Measurements from ENCODE around the gene PSAPL1. TPM values are rescaled to one million over a fixed set of nuclear protein-coding genes. Genes with fewer than 3 reads are reported as not detected.
A peak's percentile ranks its signal among the peaks of the same experiment; 100 is the strongest.

PSAPL1 gene
- total RNA-seq, 1 donor from 2014 or later = 1.3 TPM

- TF ChIP-seq, protein P1, sequence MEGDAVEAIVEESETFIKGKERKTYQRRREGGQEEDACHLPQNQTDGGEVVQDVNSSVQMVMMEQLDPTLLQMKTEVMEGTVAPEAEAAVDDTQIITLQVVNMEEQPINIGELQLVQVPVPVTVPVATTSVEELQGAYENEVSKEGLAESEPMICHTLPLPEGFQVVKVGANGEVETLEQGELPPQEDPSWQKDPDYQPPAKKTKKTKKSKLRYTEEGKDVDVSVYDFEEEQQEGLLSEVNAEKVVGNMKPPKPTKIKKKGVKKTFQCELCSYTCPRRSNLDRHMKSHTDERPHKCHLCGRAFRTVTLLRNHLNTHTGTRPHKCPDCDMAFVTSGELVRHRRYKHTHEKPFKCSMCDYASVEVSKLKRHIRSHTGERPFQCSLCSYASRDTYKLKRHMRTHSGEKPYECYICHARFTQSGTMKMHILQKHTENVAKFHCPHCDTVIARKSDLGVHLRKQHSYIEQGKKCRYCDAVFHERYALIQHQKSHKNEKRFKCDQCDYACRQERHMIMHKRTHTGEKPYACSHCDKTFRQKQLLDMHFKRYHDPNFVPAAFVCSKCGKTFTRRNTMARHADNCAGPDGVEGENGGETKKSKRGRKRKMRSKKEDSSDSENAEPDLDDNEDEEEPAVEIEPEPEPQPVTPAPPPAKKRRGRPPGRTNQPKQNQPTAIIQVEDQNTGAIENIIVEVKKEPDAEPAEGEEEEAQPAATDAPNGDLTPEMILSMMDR (conservative IDR thresholded peaks at IDR 0.05) = no peak
- H3K9me3 Mint-ChIP-seq = no peaks in the 10 kb centered on the region
- no peaks in the 10 kb centered on the region for H3K36me3 Mint-ChIP-seq
- no peaks in the 10 kb centered on the region for H3K27me3 Mint-ChIP-seq
- peak; percentile 62 for DNase-seq (ENCODE audit: extremely low spot score, unreplicated experiment)
- no peaks in the 10 kb centered on the region for H3K4me1 Mint-ChIP-seq (ENCODE audit: unreplicated experiment)
- no peak overlapping the region for H3K27ac Mint-ChIP-seq
- H3K4me3 Mint-ChIP-seq = no peak overlapping the region
Measured at GRCh38 chr4:7421356-7422150, 13.2 kb downstream of the PSAPL1 start.

- TF ChIP-seq, protein P1 (conservative IDR thresholded peaks at IDR 0.05) = no peak
- Mint-ChIP-seq H3K27ac (no peak overlapping the region), H3K9me3 (no peaks in the 10 kb centered on the region), H3K4me1 (ENCODE audit: unreplicated experiment) (no peaks in the 10 kb centered on the region), H3K27me3 (no peaks in the 10 kb centered on the region), H3K4me3 (no peak overlapping the region), H3K36me3 (no peaks in the 10 kb centered on the region)
- no peak for DNase-seq (ENCODE audit: extremely low spot score, unreplicated experiment)
Measured at GRCh38 chr4:7420661-7421040, 14.1 kb downstream of the PSAPL1 start.

GRCh38 chr4:7419961-7420660 lies 14.6 kb downstream of the PSAPL1 start:
- peak; percentile 60 for DNase-seq (ENCODE audit: extremely low spot score, unreplicated experiment)
- no peak overlapping the region for H3K27ac Mint-ChIP-seq
- H3K27me3 Mint-ChIP-seq = no peaks in the 10 kb centered on the region
- TF ChIP-seq, protein P1 (conservative IDR thresholded peaks at IDR 0.05) = no peak
- no peaks in the 10 kb centered on the region for H3K4me1 Mint-ChIP-seq (ENCODE audit: unreplicated experiment)
- no peaks in the 10 kb centered on the region for H3K9me3 Mint-ChIP-seq
- no peak overlapping the region for H3K4me3 Mint-ChIP-seq
- no peaks in the 10 kb centered on the region for H3K36me3 Mint-ChIP-seq

GRCh38 chr4:7418131-7418943 lies 16.4 kb downstream of the PSAPL1 start:
- Mint-ChIP-seq H3K36me3 (no peaks in the 10 kb centered on the region), H3K27ac (peak overlapping the region; percentile 23), H3K4me3 (no peak overlapping the region), H3K4me1 (ENCODE audit: unreplicated experiment) (no peaks in the 10 kb centered on the region), H3K27me3 (no peaks in the 10 kb centered on the region), H3K9me3 (no peaks in the 10 kb centered on the region)
- DNase-seq (ENCODE audit: extremely low spot score, unreplicated experiment) = peak; percentile 57
- TF ChIP-seq, protein P1 (conservative IDR thresholded peaks at IDR 0.05) = no peak

GRCh38 chr4:7417639-7418038 lies 17.1 kb downstream of the PSAPL1 start:
- H3K4me3 Mint-ChIP-seq = no peak overlapping the region
- TF ChIP-seq, protein P1 (conservative IDR thresholded peaks at IDR 0.05) = no peak
- H3K4me1 Mint-ChIP-seq (ENCODE audit: unreplicated experiment) = no peaks in the 10 kb centered on the region
- H3K36me3 Mint-ChIP-seq = no peaks in the 10 kb centered on the region
- no peaks in the 10 kb centered on the region for H3K9me3 Mint-ChIP-seq
- DNase-seq (ENCODE audit: extremely low spot score, unreplicated experiment) = peak; percentile 49
- H3K27ac Mint-ChIP-seq = peak overlapping the region; percentile 23
- no peaks in the 10 kb centered on the region for H3K27me3 Mint-ChIP-seq

All from type B pancreatic cell (in vitro differentiated cells).